GM23338 (cell line): Measurements from ENCODE around the gene CASP5. TPM values are rescaled to one million over a fixed set of nuclear protein-coding genes. Genes with fewer than 3 reads are reported as not detected.

ENCODE experiments used
- ATAC-seq: fragments of 200-7000 bp; cut with Tn5 transposase; 3 replicates; pipeline ENCODE4 v1.9.1; 2020
- DNase-seq: peaks from one replicate; pipeline ENCODE4 v3.0.0-alpha.2; 2015; ENCODE audit warnings: low spot score
- H2AFZ ChIP-seq: fragments of 200-600 bp; sonication (generic); 2 replicates; pipeline ENCODE4 v1.8.0; 2016; ENCODE audit warnings: antibody characterized with exemption, mild to moderate bottlenecking, moderate library complexity
- H3F3A ChIP-seq: fragments of 200-600 bp; sonication (generic); replicated peaks from 2 replicates; pipeline ENCODE4 v1.8.0; 2017; ENCODE audit warnings: antibody characterized with exemption, mixed run types, low read depth
- H3K27ac ChIP-seq: fragments of 200-600 bp; sonication (generic); 2 replicates; pipeline ENCODE4 v1.6.1; 2016; ENCODE audit warnings: low read depth
- H3K27me3 ChIP-seq: fragments of 200-600 bp; sonication (generic); 2 replicates; pipeline ENCODE4 v1.8.0; 2016; ENCODE audit warnings: mild to moderate bottlenecking, mixed run types, moderate library complexity; ENCODE audit not compliant: insufficient read depth
- H3K36me3 ChIP-seq: fragments of 200-600 bp; sonication (generic); 2 replicates; pipeline ENCODE4 v1.8.0; 2016; ENCODE audit warnings: mild to moderate bottlenecking; ENCODE audit not compliant: insufficient read depth
- H3K4me1 ChIP-seq: fragments of 200-600 bp; sonication (generic); 2 replicates; pipeline ENCODE4 v1.8.0; 2016; ENCODE audit warnings: mild to moderate bottlenecking, moderate library complexity; ENCODE audit not compliant: insufficient read depth
- H3K4me2 ChIP-seq: fragments of 200-600 bp; sonication (generic); 2 replicates; pipeline ENCODE4 v1.7.1; 2017; ENCODE audit warnings: mixed run types
- H3K4me3 ChIP-seq: fragments of 200-600 bp; sonication (generic); 2 replicates; pipeline ENCODE4 v1.6.1; 2016; ENCODE audit warnings: mixed run types
- H3K79me2 ChIP-seq: fragments of 200-600 bp; sonication (generic); replicated peaks from 2 replicates; pipeline ENCODE4 v1.8.0; 2017; ENCODE audit warnings: mild to moderate bottlenecking; ENCODE audit not compliant: insufficient read depth
- H3K9me2 ChIP-seq: fragments of 200-600 bp; sonication (generic); 2 replicates; pipeline ENCODE4 v1.8.0; 2017; ENCODE audit not compliant: insufficient read depth
- H4K20me1 ChIP-seq: fragments of 200-600 bp; sonication (generic); replicated peaks from 2 replicates; pipeline ENCODE4 v1.8.0; 2017; ENCODE audit warnings: mild to moderate bottlenecking; ENCODE audit not compliant: insufficient read depth
- H3K27ac Mint-ChIP-seq: 2 replicates; pipeline ENCODE4 v1.8.0; 2020; ENCODE audit warnings: inconsistent platforms, mild to moderate bottlenecking, moderate library complexity, mixed read lengths
- H3K27me3 Mint-ChIP-seq: 3 replicates; pipeline ENCODE4 v1.8.0; 2022; ENCODE audit warnings: low read depth, mild to moderate bottlenecking, moderate library complexity, mixed read lengths, inconsistent platforms; ENCODE audit not compliant: insufficient read depth, poor library complexity
- H3K36me3 Mint-ChIP-seq: 3 replicates; pipeline ENCODE4 v1.8.0; 2021; ENCODE audit warnings: low read depth, mild to moderate bottlenecking, inconsistent platforms, moderate library complexity, mixed read lengths
- H3K4me1 Mint-ChIP-seq: 3 replicates; pipeline ENCODE4 v1.8.0; 2020; ENCODE audit warnings: mild to moderate bottlenecking, inconsistent platforms, mixed read lengths
- H3K4me3 Mint-ChIP-seq: 3 replicates; pipeline ENCODE4 v1.8.0; 2021; ENCODE audit warnings: moderate library complexity, mild to moderate bottlenecking, inconsistent platforms, mixed read lengths
- H3K9me3 Mint-ChIP-seq: 3 replicates; pipeline ENCODE4 v1.8.0; 2020; ENCODE audit warnings: moderate library complexity, mild to moderate bottlenecking, inconsistent platforms, mixed read lengths
- CREB1 ChIP-seq: fragments of 250-450 bp; sonication (Bioruptor Pico); IDR thresholded peaks from 2 replicates; pipeline ENCODE4 v1.5.0; 2020; ENCODE audit warnings: low read depth, mild to moderate bottlenecking, moderate library complexity
- EZH2 ChIP-seq: fragments of 200-600 bp; sonication (generic); IDR thresholded peaks from one replicate; pipeline ENCODE4 v1.8.0; 2017; ENCODE audit warnings: antibody characterized with exemption, mild to moderate bottlenecking, low read depth; ENCODE audit not compliant: unreplicated experiment
- EZH2phosphoT487 ChIP-seq: fragments of 200-600 bp; sonication (generic); IDR thresholded peaks from one replicate; pipeline ENCODE4 v1.8.1; 2018; ENCODE audit warnings: antibody characterized with exemption; ENCODE audit not compliant: unreplicated experiment
- JUNB ChIP-seq: IDR thresholded peaks from one replicate; pipeline ENCODE4 v1.6.1; 2016; ENCODE audit warnings: antibody characterized with exemption; ENCODE audit not compliant: unreplicated experiment
- NANOG ChIP-seq: IDR thresholded peaks from 2 replicates; pipeline ENCODE4 v1.6.1; 2016; ENCODE audit warnings: antibody characterized with exemption, borderline replicate concordance
- POLR2AphosphoS5 ChIP-seq: IDR thresholded peaks from 2 replicates; pipeline ENCODE4 v1.6.1; 2016; ENCODE audit warnings: antibody characterized with exemption, low read depth
- STAT1 ChIP-seq: IDR thresholded peaks from one replicate; pipeline ENCODE4 v1.6.1; 2016; ENCODE audit warnings: antibody characterized with exemption; ENCODE audit not compliant: unreplicated experiment
- ZNF114 ChIP-seq: fragments of 250-450 bp; sonication (Bioruptor Pico); IDR thresholded peaks from 2 replicates; pipeline ENCODE4 v1.5.0; 2020; ENCODE audit warnings: mild to moderate bottlenecking, moderate library complexity
- ZNF331 ChIP-seq: fragments of 250-450 bp; sonication (Bioruptor Pico); IDR thresholded peaks from 2 replicates; pipeline ENCODE4 v1.5.0; 2020; ENCODE audit warnings: low read depth, mild to moderate bottlenecking, moderate library complexity
- polyA plus RNA-seq: library from polyadenylated mRNA; unstranded; fragments of >200 nt; fragmentation: Nextera tagmentation; extraction: Ambion mirVana; gene quantifications from 2 replicates; pipeline ENCODE4 v1.2.1, GENCODE V29; 2016
- total RNA-seq: library from RNA; depleted of rRNA; stranded (reverse); fragments of >200 nt; shearing (Covaris generic); gene quantifications from 2 replicates; pipeline ENCODE4 v1.2.3, GENCODE V29; 2014
- TF ChIP-seq, protein P1 (sequence below), 2 experiments: fragments of 200-600 bp in 1 of 2; sonication (generic) in 1 of 2; conservative IDR thresholded peaks; 2 replicates each; pipeline versions ENCODE4 v1.5.1 to v1.6.1; 2016 to 2017; ENCODE audit warnings: antibody characterized with exemption in 2 of 2, low read depth in 2 of 2, mild to moderate bottlenecking in 2 of 2, moderate library complexity in 1 of 2
- TF ChIP-seq, protein P2 (sequence below): IDR thresholded peaks from one replicate; pipeline ENCODE4 v1.6.1; 2018; ENCODE audit warnings: antibody characterized with exemption; ENCODE audit not compliant: unreplicated experiment
- TF ChIP-seq, protein P3 (sequence below): IDR thresholded peaks from 2 replicates; pipeline ENCODE4 v1.6.1; 2016; ENCODE audit warnings: antibody characterized with exemption
- TF ChIP-seq, protein P4 (sequence below): fragments of 250-450 bp; sonication (Bioruptor Pico); IDR thresholded peaks from 2 replicates; pipeline ENCODE4 v1.5.0; 2020; ENCODE audit warnings: mild to moderate bottlenecking, moderate library complexity

CASP5 gene
- total and polyA plus RNA-seq, 2 experiments from 2014 or later, result not detected

DNA sequence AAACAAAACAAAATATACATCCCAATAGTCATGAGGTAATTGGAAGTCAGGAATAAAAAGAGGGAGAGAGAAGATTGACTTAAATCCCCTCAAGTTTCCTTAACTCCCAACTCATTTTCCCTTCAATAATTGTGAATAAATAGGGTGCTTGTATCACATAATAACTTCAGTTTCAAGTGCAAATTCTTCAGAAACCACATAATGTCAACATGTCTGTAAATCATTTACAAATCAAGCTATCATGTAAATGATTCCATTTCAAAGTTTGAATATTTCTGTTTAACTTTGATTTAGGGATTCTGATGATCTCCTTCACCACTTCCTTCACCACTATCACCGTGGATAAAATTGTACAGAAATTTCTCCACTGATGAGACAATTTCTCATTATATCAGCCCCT is 23.2 kb downstream of the CASP5 start:
- peaks cover 5% of the 10 kb centered on the region; the same call in 1 of the 3 replicates for H3K36me3 Mint-ChIP-seq
- H3K4me1 Mint-ChIP-seq, result no peaks in the 10 kb centered on the region
- no peak overlapping the region for H2AFZ ChIP-seq
- no peaks in the 10 kb centered on the region for H3K4me1 ChIP-seq
- H4K20me1 ChIP-seq, result no peaks in the 10 kb centered on the region
- DNase-seq, result no peak
- H3K4me2 ChIP-seq, result no peak overlapping the region
- H3K79me2 ChIP-seq, result no peaks in the 10 kb centered on the region
- H3K4me3 Mint-ChIP-seq, result no peak overlapping the region
- TF ChIP-seq EZH2phosphoT487 (no peak), NANOG (no peak), STAT1 (no peak), JUNB (no peak), POLR2AphosphoS5 (no peak), EZH2 (no peak), ZNF114 (CRISPR knock-in tag) (no peak), CREB1 (CRISPR knock-in tag) (no peak), ZNF331 (CRISPR knock-in tag) (no peak)
- TF ChIP-seq, protein P1, sequence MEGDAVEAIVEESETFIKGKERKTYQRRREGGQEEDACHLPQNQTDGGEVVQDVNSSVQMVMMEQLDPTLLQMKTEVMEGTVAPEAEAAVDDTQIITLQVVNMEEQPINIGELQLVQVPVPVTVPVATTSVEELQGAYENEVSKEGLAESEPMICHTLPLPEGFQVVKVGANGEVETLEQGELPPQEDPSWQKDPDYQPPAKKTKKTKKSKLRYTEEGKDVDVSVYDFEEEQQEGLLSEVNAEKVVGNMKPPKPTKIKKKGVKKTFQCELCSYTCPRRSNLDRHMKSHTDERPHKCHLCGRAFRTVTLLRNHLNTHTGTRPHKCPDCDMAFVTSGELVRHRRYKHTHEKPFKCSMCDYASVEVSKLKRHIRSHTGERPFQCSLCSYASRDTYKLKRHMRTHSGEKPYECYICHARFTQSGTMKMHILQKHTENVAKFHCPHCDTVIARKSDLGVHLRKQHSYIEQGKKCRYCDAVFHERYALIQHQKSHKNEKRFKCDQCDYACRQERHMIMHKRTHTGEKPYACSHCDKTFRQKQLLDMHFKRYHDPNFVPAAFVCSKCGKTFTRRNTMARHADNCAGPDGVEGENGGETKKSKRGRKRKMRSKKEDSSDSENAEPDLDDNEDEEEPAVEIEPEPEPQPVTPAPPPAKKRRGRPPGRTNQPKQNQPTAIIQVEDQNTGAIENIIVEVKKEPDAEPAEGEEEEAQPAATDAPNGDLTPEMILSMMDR (conservative IDR thresholded peaks at IDR 0.05; ENCODE audit: low read depth in 2 of 2), result no peak
- TF ChIP-seq, protein P2, sequence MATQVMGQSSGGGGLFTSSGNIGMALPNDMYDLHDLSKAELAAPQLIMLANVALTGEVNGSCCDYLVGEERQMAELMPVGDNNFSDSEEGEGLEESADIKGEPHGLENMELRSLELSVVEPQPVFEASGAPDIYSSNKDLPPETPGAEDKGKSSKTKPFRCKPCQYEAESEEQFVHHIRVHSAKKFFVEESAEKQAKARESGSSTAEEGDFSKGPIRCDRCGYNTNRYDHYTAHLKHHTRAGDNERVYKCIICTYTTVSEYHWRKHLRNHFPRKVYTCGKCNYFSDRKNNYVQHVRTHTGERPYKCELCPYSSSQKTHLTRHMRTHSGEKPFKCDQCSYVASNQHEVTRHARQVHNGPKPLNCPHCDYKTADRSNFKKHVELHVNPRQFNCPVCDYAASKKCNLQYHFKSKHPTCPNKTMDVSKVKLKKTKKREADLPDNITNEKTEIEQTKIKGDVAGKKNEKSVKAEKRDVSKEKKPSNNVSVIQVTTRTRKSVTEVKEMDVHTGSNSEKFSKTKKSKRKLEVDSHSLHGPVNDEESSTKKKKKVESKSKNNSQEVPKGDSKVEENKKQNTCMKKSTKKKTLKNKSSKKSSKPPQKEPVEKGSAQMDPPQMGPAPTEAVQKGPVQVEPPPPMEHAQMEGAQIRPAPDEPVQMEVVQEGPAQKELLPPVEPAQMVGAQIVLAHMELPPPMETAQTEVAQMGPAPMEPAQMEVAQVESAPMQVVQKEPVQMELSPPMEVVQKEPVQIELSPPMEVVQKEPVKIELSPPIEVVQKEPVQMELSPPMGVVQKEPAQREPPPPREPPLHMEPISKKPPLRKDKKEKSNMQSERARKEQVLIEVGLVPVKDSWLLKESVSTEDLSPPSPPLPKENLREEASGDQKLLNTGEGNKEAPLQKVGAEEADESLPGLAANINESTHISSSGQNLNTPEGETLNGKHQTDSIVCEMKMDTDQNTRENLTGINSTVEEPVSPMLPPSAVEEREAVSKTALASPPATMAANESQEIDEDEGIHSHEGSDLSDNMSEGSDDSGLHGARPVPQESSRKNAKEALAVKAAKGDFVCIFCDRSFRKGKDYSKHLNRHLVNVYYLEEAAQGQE, result no peak
- TF ChIP-seq, protein P3, sequence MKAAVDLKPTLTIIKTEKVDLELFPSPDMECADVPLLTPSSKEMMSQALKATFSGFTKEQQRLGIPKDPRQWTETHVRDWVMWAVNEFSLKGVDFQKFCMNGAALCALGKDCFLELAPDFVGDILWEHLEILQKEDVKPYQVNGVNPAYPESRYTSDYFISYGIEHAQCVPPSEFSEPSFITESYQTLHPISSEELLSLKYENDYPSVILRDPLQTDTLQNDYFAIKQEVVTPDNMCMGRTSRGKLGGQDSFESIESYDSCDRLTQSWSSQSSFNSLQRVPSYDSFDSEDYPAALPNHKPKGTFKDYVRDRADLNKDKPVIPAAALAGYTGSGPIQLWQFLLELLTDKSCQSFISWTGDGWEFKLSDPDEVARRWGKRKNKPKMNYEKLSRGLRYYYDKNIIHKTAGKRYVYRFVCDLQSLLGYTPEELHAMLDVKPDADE, result no peak
- TF ChIP-seq, protein P4, sequence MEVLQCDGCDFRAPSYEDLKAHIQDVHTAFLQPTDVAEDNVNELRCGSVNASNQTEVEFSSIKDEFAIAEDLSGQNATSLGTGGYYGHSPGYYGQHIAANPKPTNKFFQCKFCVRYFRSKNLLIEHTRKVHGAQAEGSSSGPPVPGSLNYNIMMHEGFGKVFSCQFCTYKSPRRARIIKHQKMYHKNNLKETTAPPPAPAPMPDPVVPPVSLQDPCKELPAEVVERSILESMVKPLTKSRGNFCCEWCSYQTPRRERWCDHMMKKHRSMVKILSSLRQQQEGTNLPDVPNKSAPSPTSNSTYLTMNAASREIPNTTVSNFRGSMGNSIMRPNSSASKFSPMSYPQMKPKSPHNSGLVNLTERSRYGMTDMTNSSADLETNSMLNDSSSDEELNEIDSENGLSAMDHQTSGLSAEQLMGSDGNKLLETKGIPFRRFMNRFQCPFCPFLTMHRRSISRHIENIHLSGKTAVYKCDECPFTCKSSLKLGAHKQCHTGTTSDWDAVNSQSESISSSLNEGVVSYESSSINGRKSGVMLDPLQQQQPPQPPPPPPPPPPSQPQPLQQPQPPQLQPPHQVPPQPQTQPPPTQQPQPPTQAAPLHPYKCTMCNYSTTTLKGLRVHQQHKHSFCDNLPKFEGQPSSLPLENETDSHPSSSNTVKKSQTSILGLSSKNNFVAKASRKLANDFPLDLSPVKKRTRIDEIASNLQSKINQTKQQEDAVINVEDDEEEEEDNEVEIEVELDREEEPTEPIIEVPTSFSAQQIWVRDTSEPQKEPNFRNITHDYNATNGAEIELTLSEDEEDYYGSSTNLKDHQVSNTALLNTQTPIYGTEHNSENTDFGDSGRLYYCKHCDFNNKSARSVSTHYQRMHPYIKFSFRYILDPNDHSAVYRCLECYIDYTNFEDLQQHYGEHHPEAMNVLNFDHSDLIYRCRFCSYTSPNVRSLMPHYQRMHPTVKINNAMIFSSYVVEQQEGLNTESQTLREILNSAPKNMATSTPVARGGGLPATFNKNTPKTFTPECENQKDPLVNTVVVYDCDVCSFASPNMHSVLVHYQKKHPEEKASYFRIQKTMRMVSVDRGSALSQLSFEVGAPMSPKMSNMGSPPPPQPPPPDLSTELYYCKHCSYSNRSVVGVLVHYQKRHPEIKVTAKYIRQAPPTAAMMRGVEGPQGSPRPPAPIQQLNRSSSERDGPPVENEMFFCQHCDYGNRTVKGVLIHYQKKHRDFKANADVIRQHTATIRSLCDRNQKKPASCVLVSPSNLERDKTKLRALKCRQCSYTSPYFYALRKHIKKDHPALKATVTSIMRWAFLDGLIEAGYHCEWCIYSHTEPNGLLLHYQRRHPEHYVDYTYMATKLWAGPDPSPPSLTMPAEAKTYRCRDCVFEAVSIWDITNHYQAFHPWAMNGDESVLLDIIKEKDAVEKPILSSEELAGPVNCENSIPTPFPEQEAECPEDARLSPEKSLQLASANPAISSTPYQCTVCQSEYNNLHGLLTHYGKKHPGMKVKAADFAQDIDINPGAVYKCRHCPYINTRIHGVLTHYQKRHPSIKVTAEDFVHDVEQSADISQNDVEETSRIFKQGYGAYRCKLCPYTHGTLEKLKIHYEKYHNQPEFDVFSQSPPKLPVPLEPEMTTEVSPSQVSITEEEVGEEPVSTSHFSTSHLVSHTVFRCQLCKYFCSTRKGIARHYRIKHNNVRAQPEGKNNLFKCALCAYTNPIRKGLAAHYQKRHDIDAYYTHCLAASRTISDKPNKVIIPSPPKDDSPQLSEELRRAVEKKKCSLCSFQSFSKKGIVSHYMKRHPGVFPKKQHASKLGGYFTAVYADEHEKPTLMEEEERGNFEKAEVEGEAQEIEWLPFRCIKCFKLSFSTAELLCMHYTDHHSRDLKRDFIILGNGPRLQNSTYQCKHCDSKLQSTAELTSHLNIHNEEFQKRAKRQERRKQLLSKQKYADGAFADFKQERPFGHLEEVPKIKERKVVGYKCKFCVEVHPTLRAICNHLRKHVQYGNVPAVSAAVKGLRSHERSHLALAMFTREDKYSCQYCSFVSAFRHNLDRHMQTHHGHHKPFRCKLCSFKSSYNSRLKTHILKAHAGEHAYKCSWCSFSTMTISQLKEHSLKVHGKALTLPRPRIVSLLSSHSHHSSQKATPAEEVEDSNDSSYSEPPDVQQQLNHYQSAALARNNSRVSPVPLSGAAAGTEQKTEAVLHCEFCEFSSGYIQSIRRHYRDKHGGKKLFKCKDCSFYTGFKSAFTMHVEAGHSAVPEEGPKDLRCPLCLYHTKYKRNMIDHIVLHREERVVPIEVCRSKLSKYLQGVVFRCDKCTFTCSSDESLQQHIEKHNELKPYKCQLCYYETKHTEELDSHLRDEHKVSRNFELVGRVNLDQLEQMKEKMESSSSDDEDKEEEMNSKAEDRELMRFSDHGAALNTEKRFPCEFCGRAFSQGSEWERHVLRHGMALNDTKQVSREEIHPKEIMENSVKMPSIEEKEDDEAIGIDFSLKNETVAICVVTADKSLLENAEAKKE (CRISPR knock-in tag), result no peak
- no peaks in the 10 kb centered on the region for H3K27me3 ChIP-seq
- H3K27ac Mint-ChIP-seq, result no peak overlapping the region
- H3K27ac ChIP-seq, result no peak overlapping the region
- no peaks in the 10 kb centered on the region for H3F3A ChIP-seq
- H3K9me2 ChIP-seq, result peaks cover 7% of the 10 kb centered on the region; the same call in 1 of the 2 replicates
- no peak overlapping the region for H3K4me3 ChIP-seq
- peaks cover 4% of the 10 kb centered on the region for H3K27me3 Mint-ChIP-seq
- ATAC-seq, result no peak
- no peaks in the 10 kb centered on the region for H3K9me3 Mint-ChIP-seq
- no peaks in the 10 kb centered on the region for H3K36me3 ChIP-seq
